ENCODE data around the gene NUFIP1.
"Not testable (repeated sequence)": the region's sequence is repeated elsewhere in the genome, so short reads cannot be mapped to it uniquely, and the experiment has no call there.

The NUFIP1 gene

DNA sequence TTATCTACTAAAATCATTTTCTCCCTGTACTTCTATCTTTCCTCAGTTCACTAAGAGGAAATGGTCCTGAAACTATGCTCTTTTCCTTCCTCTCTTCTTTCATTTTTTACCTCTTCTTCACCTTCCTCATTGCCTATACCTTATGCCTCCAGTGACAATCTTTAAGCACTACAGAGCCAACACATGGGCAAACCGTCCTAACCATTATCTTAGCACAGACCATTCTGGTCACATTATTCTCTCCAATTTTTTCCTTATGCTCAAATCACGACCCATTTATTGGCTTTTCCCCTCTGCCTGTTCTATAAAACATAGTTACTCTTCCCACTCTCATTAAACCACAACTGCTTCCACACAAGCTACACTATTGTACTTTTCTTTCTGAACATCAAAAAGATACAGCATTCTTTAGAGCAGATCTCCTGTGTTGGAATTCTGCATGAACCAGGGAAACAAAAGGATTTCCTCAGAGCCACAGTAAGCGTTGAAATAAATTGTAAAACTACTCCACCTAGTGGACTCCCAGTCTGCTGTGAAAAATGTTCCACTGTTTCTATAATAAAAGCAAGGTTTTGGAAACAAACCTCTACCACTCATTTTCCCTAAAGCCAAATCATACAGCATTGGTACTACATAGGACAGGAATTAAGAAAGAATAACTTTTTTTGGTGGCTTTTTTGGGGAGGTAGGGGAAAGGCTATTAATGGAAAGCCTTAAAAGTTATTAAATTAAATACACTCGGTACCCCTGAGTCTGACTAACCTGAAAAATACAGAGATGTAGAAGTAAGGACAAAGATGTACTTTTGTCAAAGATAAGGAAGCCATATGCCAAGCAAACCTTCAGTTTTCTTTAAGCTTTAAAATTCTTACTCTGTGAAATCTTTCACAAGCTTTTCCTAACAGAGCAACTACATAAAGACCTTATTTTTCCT is 19.5 kb downstream of the NUFIP1 start:
- peak; percentile 84 for DNase-seq (ENCODE audit: low spot score)

DNA sequence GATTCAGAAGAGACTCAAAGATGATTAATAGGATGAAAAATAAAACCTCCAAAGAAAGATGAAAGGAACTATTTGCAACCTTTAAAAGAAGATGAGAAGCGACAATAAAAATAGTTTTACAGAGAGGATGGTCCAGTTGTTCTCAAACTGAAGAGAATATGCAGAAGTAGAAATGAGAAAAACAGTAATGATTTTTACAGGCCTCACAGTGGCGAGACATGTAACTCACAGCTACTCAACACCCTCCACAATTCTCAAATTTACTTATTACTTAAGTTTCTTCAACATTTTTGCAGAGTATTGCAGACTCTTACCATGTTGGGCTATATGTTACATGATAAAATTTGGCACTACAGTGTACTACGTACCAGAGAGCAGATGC is 20.8 kb downstream of the NUFIP1 start:
- no peak for DNase-seq (ENCODE audit: low spot score)

- no peak for DNase-seq (ENCODE audit: low spot score)
Measured at GRCh38 chr13:44967704-44968433, 21.4 kb downstream of the NUFIP1 start.

GRCh38 chr13:44961997-44962396 is 27.3 kb downstream of the NUFIP1 start:
- no peak for DNase-seq (ENCODE audit: low spot score)

DNA sequence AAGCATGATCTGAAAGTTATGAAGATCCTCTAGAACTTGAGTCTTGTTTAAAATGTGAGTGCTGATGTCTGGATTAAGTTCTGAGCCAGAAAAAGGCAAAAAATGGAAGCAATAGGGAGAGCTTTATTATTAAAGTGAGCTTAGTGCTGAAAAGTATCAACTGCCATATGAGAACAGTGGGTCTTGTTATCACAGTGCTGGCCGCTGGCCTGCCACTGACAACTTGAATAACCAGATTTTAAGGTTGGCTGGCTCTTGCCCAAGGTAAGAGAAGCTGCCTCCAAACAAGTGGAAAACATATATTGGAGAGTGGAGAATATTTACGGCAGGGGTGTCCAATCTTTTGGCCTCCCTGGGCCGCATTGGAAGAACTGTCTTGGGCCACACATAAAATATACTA is 33.9 kb downstream of the NUFIP1 start:
- DNase-seq (ENCODE audit: low spot score) = no peak

DNA sequence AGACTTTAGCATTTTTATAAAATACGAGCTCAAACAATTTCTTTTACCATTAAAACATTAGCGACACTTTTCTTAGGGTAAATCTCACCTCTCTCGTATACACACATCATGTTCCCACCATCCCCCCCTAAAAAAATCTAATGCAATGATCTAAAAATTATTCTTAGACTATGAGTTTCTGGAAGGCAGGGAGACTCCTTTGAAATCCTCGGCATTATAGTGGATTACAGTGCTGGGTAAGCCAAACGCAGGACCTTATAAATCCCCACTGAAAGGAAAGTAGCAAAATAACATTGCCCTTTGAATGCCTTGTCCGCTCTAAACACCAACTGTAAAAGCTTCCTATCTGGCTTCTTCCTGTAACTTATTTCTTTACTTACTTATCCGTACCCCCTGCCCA is 35.0 kb downstream of the NUFIP1 start:
- DNase-seq (ENCODE audit: low spot score) = no peak

- DNase-seq (ENCODE audit: low spot score) = no peak
Measured at GRCh38 chr13:44952671-44953070, 36.6 kb downstream of the NUFIP1 start.

DNA sequence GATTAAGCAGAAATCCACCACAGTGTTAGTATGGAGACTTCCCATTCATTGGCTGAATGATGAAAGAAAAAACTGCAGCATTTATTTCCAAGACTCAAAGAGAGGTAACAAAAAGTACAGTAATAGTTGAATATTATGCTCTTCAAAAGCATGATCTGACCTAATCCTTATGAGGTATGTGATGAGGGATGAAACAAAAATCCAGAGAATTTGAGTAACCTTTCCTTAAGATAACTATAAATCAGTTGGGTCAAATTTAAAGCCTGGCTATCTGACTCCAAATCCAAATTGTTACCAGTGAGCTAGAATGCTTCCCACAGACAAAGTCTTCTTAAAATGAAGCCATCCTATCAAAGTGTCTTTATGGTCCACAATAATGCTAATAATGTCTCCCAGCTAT is 38.1 kb downstream of the NUFIP1 start:
- DNase-seq (ENCODE audit: low spot score) = no peak

- DNase-seq (ENCODE audit: low spot score) = not testable (repeated sequence)
Measured at GRCh38 chr13:44943411-44943810, 45.9 kb downstream of the NUFIP1 start.

DNA sequence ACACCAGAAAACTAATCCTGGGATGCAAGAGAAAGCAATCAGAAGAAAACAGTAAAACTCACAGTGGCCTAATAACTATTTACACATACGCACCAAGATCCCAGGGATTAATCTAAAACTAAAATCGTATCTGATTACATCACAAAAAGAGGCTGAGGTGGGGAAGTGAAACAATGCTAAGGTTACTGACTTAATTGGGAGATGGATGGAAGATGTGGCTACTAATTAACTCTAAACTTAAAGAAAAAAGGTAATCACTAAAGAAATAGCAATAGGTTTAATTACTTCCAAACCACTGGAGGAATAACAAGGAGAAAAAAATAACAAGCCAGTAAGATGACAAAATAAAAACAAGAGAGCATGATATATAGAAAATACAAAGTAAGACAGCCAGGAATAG is 50.4 kb downstream of the NUFIP1 start:
- no peak for DNase-seq (ENCODE audit: low spot score)

DNA sequence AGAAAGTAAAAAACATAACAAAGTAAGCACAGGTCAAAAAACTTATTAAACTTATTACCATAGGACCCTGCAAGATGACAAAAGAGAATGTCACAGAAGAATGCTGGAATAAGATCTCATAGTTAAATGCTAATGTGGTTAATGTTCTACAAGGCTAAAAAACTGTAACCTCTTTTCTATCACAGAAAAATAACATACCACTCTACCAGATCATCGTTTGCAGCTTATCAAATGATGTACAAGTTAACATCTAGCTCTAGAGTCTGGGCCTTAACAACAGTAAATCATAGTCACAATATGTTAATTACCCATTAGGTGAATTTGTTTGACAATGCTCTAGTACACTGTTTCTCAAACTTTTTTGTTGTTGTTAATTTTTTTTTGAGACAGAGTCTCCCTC is 53.0 kb downstream of the NUFIP1 start:
- DNase-seq (ENCODE audit: low spot score) = no peak

- DNase-seq (ENCODE audit: low spot score) = no peak
Measured at GRCh38 chr13:44934724-44935123, 54.5 kb downstream of the NUFIP1 start.

DNA sequence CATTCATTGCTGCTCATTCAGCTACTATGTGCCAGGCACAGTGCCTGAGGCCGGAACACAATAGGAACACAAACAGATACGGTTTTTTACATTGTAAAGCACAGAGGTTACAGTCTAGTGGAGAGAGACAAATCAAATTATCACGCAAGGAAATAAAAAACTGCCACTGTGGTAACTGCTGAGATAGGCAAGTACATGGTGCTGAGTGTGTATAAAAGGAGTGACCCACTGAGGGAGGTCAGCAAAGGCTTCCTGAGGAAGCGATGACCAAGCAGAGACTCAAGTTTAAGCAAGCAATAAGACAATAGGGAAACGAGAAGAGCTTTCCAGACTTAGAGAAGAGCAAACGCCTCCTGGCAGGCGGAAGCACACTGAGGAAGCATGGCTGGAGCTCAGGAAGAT is 56.4 kb downstream of the NUFIP1 start:
- no peak for DNase-seq (ENCODE audit: low spot score)

GRCh38 chr13:44932171-44932849 is 57.0 kb downstream of the NUFIP1 start:
- no peak for DNase-seq (ENCODE audit: low spot score)

DNA sequence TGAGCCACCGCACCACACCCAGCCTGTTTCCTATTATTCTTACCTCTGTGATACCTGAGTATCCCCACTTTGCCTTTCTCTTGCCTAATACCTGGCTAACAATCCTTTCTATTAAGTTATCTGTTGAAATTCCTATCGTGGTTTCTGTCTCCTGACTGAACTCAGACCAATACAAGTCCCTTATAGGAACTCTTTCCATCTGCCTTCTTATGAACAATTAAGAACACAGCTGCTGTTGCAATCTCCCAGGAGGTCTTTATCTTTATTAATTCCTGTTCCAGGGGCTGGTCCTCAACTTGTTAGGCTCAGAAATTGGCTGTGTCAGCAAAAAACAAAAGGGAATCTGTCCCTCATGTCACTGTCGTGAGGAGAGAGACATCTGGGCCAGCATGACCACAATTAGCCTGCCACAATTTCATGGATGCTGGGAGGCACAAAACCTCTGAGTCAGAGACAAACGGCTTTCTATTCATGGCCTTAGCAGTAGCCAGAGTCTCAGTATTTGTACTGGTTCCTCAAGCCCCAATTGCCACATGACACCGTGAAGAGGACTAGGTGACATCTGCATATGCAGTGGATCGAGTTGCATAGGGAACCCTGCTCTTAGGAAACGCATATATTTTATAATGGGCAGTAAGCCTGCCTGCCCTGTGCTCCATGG is 58.2 kb downstream of the NUFIP1 start:
- no peak for DNase-seq (ENCODE audit: low spot score)

DNA sequence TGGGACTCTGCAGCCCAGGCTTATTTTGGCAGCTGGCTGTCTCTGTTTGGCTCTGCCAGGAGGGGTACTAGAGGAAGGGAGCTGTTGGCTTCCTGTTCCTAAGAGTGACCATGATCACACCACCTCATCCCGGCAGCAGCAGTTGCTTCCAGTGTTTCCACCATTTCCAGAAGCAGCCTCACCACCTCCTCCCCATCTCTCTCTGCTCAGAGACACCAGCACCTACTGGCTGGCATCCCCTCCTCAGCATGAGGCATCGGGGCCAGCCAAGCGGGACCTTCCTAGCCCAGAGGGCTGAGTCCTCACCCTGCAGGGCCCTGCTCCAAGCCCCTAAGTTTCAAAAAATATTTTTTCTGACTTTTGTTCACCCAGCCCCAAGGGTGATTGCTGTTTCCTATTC is 59.0 kb downstream of the NUFIP1 start:
- no peak for DNase-seq (ENCODE audit: low spot score)

GRCh38 chr13:44929692-44930091 is 59.6 kb downstream of the NUFIP1 start:
- no peak for DNase-seq (ENCODE audit: low spot score)

DNA sequence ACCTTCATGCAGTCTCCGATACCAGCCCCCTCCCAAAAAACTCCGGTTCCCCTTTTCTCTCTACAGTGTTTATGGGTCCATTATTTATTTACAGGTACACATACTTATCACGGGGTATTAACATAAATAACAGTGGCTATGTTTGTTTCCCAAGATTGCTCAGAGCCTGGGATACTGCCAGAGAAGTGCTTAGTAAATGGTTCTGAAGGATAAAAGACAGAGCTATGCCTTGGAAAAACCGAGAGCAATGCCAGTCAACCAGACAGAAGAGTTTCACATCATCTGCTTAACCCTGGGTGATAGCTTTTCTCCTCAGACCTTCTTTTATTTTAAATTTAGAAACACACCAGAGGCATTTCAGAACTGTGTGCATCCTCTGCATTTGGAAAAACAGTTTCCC is 61.3 kb downstream of the NUFIP1 start:
- no peak for DNase-seq (ENCODE audit: low spot score)

GRCh38 chr13:44921931-44922758 is 67.1 kb downstream of the NUFIP1 start:
- no peak for DNase-seq (ENCODE audit: low spot score)

DNA sequence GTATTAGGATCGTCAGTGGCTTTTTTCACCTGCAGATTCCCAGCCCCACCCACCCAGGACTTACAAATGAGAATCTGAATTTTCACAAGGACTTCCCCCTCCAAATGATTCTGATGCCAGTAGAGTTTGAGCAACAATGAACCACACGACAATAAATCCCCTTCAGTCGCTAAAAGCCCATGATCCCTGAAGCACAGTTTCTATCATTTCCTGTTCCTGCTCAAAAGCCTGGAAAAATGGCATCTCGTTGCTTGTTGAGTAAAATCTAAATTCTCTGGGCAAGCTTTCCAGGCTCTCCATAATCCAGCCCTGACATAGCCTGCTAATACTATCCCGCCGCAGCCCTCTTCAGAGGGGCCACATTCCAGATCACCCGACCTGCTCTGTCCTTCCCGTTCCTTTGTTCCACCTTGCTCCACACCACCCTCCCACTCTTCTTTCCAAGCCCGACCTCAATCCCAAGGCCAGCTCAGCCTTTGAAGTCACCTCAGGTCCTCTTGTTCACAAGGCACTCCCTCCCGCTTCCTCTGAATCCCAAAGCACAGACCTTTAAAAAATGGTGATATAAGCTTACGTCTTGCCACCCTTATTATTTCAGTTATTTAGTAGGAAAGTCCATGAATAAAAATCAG is 67.9 kb downstream of the NUFIP1 start:
- DNase-seq (ENCODE audit: low spot score) = no peak

- DNase-seq (ENCODE audit: low spot score) = no peak
Measured at GRCh38 chr13:44920013-44920412, 69.3 kb downstream of the NUFIP1 start.
